ENCODE data around the gene ESR1. TPM values are rescaled to one million over a fixed set of nuclear protein-coding genes. Genes with fewer than 3 reads are reported as not detected.
"Not testable (repeated sequence)": the region's sequence is repeated elsewhere in the genome, so short reads cannot be mapped to it uniquely, and the experiment has no call there.

The ESR1 gene
- total RNA-seq, 2 donors from 2014 or later: 4.9 TPM

GRCh38 chr6:152068622-152069261, 261.3 kb downstream of the ESR1 start:
- peaks cover 0 to 10% of the 10 kb centered on the region in 2 donors for H3K4me1 ChIP-seq (ENCODE audit: control insufficient read depth in 1 of 2, low read depth in 2 of 2)
- TF ChIP-seq, protein P1, sequence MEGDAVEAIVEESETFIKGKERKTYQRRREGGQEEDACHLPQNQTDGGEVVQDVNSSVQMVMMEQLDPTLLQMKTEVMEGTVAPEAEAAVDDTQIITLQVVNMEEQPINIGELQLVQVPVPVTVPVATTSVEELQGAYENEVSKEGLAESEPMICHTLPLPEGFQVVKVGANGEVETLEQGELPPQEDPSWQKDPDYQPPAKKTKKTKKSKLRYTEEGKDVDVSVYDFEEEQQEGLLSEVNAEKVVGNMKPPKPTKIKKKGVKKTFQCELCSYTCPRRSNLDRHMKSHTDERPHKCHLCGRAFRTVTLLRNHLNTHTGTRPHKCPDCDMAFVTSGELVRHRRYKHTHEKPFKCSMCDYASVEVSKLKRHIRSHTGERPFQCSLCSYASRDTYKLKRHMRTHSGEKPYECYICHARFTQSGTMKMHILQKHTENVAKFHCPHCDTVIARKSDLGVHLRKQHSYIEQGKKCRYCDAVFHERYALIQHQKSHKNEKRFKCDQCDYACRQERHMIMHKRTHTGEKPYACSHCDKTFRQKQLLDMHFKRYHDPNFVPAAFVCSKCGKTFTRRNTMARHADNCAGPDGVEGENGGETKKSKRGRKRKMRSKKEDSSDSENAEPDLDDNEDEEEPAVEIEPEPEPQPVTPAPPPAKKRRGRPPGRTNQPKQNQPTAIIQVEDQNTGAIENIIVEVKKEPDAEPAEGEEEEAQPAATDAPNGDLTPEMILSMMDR (IDR thresholded peaks at IDR 0.05): no peak
- H3K27me3 ChIP-seq (replicated peaks; ENCODE audit: insufficient read depth): no peaks in the 10 kb centered on the region
- H3K36me3 ChIP-seq: no peaks in the 10 kb centered on the region
- H3K9me3 ChIP-seq: no peaks in the 10 kb centered on the region
- ATAC-seq (ENCODE audit: insufficient number of reproducible peaks, low FRiP score, low read depth) (no peak), DNase-seq (ENCODE audit: low spot score) (no peak)
- no peak overlapping the region for H3K4me3 ChIP-seq
- H3K27ac ChIP-seq: no peak overlapping the region

DNA sequence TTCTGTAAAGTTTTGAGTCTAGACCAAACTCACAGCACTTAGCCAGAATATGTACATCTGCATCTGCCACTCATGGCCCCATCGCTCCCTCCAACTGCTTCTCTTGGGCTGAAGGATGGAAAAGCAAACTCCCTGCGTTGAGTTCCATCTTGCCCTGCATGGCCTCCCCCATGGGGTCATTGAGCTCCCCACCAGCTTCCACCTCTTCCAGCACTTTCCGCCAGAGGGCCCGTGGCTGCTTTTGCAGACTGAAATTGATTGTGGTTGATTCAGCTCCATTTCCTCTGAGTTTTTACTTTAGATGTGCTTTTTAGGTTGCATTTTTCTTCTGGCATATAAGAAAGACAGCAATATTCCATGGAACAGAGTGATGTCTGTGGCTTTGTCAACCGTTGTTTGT, 263.1 kb downstream of the ESR1 start:
- Histone ChIP-seq H3K9me3 (no peaks in the 10 kb centered on the region), H3K27me3 (replicated peaks; ENCODE audit: insufficient read depth) (no peaks in the 10 kb centered on the region), H3K4me3 (no peak overlapping the region), H3K27ac (no peak overlapping the region), H3K36me3 (no peaks in the 10 kb centered on the region), H3K4me1 (ENCODE audit: control insufficient read depth in 1 of 2, low read depth in 2 of 2) (peaks cover 0 to 10% of the 10 kb centered on the region in 2 donors)
- ATAC-seq (ENCODE audit: insufficient number of reproducible peaks, low FRiP score, low read depth) (no peak), DNase-seq (ENCODE audit: low spot score) (no peak)
- TF ChIP-seq, protein P1 (IDR thresholded peaks at IDR 0.05): no peak

DNA sequence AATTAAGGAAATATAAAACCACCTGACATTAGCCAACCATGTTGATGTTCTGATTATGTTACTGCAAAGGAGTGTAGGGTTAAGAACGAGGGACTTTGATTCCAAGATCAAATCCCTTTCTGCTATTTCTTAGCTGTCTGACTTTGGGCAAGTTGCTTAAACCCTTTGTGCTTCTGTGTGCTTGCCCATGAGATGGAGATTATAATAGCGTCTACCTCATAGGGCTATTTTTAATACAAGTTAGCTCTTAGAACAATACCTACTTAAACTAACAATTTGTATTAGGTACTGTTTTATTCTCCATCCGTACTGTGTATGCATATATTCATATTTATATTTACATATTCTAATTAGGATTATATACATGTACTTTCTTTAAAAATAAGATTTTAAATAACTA, 263.8 kb downstream of the ESR1 start:
- H3K27ac ChIP-seq: no peak overlapping the region
- no peak for DNase-seq (ENCODE audit: low spot score)
- H3K4me3 ChIP-seq: no peak overlapping the region
- H3K4me1 ChIP-seq (ENCODE audit: control insufficient read depth in 1 of 2, low read depth in 2 of 2): peaks cover 0 to 10% of the 10 kb centered on the region in 2 donors
- H3K36me3 ChIP-seq: no peaks in the 10 kb centered on the region
- no peak for ATAC-seq (ENCODE audit: insufficient number of reproducible peaks, low FRiP score, low read depth)
- TF ChIP-seq, protein P1 (IDR thresholded peaks at IDR 0.05): no peak
- H3K9me3 ChIP-seq: peaks cover 6% of the 10 kb centered on the region
- no peaks in the 10 kb centered on the region for H3K27me3 ChIP-seq (replicated peaks; ENCODE audit: insufficient read depth)

DNA sequence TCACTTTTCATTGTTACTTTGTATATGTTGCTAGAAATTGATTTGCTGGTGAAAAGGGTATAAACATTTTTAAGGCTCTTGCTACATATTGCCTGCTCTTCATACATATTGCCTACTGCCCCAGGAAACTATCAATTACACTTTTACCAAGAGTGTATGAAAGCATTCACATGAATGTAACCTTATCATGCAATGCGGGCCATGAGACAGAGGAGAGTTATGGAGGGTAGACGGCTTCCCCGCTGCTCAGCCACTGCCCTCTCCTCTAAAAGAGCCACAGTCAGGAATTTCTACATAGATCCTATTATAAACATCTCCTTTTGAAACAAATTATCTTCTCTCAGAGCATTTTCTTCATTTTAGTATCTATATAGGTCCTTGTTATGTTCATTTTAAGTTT, 264.4 kb downstream of the ESR1 start:
- H3K4me1 ChIP-seq (ENCODE audit: control insufficient read depth in 1 of 2, low read depth in 2 of 2): peaks cover 0 to 10% of the 10 kb centered on the region in 2 donors
- peaks cover 8% of the 10 kb centered on the region for H3K9me3 ChIP-seq
- no peaks in the 10 kb centered on the region for H3K36me3 ChIP-seq
- no peaks in the 10 kb centered on the region for H3K27me3 ChIP-seq (replicated peaks; ENCODE audit: insufficient read depth)
- ATAC-seq (ENCODE audit: insufficient number of reproducible peaks, low FRiP score, low read depth): no peak
- no peak for DNase-seq (ENCODE audit: low spot score)
- no peak overlapping the region for H3K27ac ChIP-seq
- H3K4me3 ChIP-seq: no peak overlapping the region
- TF ChIP-seq, protein P1 (IDR thresholded peaks at IDR 0.05): no peak

DNA sequence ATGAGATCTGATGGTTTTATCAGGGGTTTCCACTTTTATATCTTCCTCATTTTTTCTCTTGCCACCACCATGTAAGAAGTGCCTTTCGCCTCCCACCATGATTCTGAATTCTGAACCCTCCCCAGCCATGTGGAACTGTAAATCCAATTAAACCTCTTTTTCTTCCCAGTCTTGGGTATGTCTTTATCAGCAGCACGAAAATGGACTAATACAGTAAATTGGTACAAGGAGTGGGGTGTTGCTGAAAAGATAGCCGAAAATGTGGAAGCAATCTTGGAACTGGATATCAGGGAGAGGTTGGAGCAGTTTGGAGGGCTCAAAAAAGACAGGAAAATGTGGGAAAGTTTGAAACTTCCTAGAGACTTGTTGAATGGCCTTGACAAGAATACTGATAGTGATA, 268.8 kb downstream of the ESR1 start:
- not testable (repeated sequence) for H3K9me3 ChIP-seq; H3K4me1 ChIP-seq (ENCODE audit: control insufficient read depth in 1 of 2, low read depth in 2 of 2); ATAC-seq (ENCODE audit: insufficient number of reproducible peaks, low FRiP score, low read depth)

DNA sequence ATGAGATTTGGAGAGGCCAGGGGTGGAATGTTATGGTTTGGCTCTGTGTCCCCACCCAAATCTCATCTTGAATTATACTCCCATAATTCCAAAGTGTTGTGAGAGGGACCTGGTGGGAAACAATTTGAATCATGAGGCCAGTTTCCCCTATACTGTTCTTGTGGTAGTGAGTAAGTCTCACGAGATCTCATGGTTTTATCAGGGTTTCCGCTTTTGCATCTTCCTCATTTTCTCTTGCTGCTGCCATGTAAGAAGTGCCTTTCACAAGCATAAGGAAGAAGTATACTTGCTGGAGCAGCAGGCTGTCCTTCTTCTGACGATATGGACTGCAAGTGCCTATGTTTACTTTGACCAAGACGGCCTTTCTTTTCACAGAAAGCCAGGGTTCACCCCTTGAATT, 270.5 kb downstream of the ESR1 start:
- Histone ChIP-seq H3K36me3 (no peaks in the 10 kb centered on the region), H3K4me1 (ENCODE audit: control insufficient read depth in 1 of 2, low read depth in 2 of 2) (no peaks in the 10 kb centered on the region), H3K4me3 (no peak overlapping the region), H3K9me3 (peaks cover 8% of the 10 kb centered on the region), H3K27me3 (replicated peaks; ENCODE audit: insufficient read depth) (no peaks in the 10 kb centered on the region), H3K27ac (no peak overlapping the region)
- no peak for DNase-seq (ENCODE audit: low spot score)
- ATAC-seq (ENCODE audit: insufficient number of reproducible peaks, low FRiP score, low read depth): no peak
- TF ChIP-seq, protein P1 (IDR thresholded peaks at IDR 0.05): no peak

More for the DNA sequence above, 268.8 kb downstream of the ESR1 start:
- H3K27me3 ChIP-seq (replicated peaks; ENCODE audit: insufficient read depth); H3K4me3 ChIP-seq; DNase-seq (ENCODE audit: low spot score); H3K36me3 ChIP-seq; H3K27ac ChIP-seq: not testable (repeated sequence)
